GM18861 (cell line): ENCODE measurements around the gene CALM3.

ENCODE experiments used
- ATAC-seq: cut with Tn5 transposase; IDR thresholded peaks from one replicate; pipeline ENCODE4 v1.9.1; 2021; ENCODE audit not compliant: unreplicated experiment

CALM3 gene

GRCh38 chr19:46599716-46600373, 1.3 kb upstream of the CALM3 start:
- ATAC-seq = no peak

DNA sequence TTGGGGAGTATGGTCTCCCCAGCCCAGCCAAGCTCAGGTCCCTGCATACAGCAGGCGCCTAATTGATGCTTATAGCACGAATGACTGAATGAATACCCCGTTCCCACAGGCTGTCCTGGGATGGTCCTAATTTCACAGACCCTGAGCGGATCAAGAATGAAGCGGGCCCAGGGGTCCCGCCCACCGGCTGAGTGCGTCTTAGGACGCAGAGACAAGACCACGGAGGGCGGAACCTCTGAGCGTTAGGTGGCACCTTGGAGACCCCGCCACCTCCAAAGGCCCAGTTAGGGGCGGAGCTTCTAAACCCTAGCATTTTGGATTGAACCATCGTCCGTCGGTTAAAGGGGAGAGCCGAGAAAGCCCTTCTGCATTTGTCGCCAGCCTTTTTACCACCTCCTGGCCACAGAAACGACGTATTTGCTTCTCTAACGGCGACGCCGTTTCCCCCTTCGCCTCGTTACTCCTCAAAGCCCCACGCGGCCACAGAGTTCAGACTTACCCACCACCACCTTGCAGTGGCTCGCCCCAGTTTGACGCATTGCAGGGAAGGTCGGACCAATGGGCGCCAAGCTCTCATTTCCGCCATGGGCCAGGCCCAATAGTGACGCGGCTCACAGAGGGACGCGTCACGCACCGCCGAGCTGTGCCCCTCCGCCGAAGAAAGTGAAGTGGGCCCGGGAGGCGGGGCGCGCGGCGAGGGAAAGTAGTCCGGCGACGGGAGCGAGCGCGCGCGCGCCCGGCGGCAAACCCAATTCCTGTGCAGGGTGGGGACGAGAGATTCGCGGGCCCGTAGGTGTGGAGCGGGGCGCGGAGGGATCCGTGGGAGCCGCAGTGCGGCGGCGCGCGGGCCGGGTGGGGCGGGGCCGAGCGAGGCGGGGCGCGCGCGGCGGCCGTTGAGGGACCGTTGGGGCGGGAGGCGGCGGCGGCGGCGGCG, 479 bp upstream of the CALM3 start:
- ATAC-seq = peak; percentile 72

GRCh38 chr19:46602392-46603194, 1.5 kb downstream of the CALM3 start:
- no peak for ATAC-seq

GRCh38 chr19:46603195-46603637, 2.1 kb downstream of the CALM3 start:
- no peak for ATAC-seq

GRCh38 chr19:46603752-46604231, 2.7 kb downstream of the CALM3 start:
- ATAC-seq = no peak

DNA sequence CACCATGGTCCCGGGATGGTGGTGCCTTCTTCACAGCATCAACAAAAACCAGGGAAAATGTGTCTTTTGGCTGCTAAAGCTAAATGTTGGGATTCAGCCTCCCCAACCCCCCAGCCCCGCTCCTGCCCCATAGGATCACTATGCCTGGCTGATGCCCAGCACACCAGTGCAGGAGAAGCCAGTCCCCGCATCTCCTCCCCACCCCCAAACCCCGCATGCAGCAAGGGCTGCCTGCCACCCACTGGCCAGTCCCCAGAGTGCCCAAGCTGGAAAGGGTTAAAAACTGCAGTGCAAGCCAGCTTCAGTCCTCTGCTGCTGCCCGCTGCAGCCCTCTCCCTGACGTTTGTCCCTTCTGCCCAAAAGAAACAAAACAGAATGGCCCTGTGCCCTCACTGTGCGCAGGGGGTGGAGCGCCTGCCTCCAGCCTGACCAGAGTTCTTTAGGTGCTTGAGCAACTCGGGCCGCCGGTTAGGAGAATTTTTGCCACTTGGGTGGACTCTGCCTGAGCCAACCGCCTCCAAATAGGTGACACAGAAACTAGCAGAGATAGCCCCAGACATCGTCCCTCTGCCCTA, 3.7 kb downstream of the CALM3 start:
- no peak for ATAC-seq

GRCh38 chr19:46605356-46605821, 4.3 kb downstream of the CALM3 start:
- no peak for ATAC-seq

GRCh38 chr19:46606019-46606418, 4.9 kb downstream of the CALM3 start:
- ATAC-seq = no peak

- ATAC-seq = no peak
Observed at GRCh38 chr19:46606681-46607447, 5.7 kb downstream of the CALM3 start.

- no peak for ATAC-seq
Observed at GRCh38 chr19:46607448-46607841, 6.3 kb downstream of the CALM3 start.

DNA sequence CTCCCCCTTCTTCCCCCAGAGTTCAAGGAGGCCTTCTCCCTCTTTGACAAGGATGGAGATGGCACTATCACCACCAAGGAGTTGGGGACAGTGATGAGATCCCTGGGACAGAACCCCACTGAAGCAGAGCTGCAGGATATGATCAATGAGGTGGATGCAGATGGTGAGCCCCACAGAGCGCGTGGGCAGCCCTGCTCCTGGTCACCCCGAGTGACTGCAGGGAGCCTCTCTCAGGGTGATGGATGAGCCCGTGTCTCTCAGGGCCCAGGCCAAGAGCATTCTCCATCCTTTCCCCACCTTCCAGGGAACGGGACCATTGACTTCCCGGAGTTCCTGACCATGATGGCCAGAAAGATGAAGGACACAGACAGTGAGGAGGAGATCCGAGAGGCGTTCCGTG, 7.0 kb downstream of the CALM3 start:
- ATAC-seq = no peak

DNA sequence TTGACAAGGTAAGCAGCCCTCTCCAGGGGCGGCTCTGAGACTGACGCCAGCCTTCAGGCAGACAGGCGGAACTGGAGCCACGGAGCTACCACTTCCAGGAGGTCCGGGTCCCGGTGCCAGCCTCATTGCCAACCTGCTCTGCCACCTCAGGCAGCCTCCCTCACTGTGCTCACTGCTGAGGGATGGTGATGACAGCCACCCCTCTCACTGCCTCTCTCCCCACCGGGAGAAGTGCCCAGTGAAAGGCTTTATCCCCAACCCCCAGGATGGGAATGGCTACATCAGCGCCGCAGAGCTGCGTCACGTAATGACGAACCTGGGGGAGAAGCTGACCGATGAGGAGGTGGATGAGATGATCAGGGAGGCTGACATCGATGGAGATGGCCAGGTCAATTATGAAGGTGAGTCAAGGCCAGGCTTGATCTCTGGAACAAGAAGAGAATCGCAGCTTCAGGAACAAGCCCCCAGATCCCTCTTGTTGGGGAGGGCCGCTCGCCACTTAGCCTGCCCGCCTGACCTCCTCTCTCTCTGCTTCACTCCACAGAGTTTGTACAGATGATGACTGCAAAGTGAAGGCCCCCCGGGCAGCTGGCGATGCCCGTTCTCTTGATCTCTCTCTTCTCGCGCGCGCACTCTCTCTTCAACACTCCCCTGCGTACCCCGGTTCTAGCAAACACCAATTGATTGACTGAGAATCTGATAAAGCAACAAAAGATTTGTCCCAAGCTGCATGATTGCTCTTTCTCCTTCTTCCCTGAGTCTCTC, 7.6 kb downstream of the CALM3 start:
- no peak for ATAC-seq

DNA sequence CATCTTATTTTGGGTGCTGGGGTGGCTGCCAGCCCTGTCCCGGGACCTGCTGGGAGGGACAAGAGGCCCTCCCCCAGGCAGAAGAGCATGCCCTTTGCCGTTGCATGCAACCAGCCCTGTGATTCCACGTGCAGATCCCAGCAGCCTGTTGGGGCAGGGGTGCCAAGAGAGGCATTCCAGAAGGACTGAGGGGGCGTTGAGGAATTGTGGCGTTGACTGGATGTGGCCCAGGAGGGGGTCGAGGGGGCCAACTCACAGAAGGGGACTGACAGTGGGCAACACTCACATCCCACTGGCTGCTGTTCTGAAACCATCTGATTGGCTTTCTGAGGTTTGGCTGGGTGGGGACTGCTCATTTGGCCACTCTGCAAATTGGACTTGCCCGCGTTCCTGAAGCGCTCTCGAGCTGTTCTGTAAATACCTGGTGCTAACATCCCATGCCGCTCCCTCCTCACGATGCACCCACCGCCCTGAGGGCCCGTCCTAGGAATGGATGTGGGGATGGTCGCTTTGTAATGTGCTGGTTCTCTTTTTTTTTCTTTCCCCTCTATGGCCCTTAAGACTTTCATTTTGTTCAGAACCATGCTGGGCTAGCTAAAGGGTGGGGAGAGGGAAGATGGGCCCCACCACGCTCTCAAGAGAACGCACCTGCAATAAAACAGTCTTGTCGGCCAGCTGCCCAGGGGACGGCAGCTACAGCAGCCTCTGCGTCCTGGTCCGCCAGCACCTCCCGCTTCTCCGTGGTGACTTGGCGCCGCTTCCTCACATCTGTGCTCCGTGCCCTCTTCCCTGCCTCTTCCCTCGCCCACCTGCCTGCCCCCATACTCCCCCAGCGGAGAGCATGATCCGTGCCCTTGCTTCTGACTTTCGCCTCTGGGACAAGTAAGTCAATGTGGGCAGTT, 8.6 kb downstream of the CALM3 start:
- no peak for ATAC-seq

DNA sequence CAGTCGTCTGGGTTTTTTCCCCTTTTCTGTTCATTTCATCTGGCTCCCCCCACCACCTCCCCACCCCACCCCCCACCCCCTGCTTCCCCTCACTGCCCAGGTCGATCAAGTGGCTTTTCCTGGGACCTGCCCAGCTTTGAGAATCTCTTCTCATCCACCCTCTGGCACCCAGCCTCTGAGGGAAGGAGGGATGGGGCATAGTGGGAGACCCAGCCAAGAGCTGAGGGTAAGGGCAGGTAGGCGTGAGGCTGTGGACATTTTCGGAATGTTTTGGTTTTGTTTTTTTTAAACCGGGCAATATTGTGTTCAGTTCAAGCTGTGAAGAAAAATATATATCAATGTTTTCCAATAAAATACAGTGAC, 9.3 kb downstream of the CALM3 start:
- ATAC-seq = no peak

DNA sequence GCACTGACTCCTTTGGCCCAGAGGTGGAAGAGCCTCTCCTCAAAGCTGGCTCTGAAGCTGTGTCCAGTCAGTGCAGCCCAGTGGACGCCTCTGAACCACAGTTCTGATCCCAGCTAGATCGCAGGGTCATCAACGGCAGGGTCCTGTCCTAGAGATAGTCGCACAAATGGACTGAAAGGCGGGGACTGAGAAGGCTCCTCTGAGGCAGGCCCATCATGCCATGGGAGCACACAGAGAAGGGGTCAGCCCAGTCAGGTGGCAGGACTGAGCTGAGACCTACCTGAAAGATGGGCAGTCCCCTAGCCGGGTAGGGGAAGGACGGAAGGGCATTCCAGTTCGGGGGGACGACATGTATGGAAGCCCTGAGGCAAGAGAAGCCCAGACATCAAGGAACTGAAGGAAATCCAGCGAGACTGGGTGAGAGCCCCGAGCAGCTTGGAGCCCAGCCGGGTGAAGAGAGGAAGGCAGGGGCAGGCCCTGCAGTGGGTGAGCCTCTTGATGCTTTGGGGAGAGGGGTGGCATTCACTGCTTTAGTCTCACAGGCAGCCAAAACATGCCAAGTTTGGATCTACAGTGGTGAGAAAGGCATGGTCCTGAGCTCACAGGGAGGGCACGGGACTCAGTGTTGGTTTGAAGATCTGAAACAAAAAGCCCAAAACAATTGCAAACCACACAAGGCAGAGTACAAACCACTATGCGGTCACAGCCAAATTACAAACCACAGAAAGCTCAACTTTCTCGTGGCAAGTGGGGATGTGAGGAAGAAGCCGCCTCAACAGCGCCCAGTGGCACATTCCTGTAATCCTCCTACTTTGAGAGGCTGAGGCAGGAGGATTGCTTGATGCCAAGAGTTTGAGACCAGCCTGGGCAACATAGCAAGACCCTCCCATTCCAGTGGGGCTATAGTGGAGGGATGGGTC, 10.0 kb downstream of the CALM3 start:
- ATAC-seq = no peak

DNA sequence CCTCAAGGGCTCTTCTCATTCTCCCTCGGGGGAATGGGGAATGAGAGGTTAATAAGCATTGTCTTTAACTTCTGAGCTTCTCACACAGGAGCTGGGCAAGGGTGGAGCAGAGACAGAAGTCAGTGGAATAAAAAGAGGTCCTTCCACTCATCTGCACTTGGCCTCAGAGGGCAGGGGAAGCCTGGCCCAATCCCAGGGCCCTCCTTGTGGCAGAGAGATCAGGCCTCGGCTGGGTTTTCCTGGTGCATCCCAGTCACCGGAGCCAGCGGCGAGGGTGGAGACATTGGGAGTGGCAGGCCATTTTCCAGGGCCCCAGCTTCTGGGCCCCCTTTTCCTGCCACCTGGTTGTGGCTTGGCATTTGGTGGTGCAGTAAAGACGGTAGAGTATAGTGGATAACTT, 10.6 kb downstream of the CALM3 start:
- no peak for ATAC-seq

DNA sequence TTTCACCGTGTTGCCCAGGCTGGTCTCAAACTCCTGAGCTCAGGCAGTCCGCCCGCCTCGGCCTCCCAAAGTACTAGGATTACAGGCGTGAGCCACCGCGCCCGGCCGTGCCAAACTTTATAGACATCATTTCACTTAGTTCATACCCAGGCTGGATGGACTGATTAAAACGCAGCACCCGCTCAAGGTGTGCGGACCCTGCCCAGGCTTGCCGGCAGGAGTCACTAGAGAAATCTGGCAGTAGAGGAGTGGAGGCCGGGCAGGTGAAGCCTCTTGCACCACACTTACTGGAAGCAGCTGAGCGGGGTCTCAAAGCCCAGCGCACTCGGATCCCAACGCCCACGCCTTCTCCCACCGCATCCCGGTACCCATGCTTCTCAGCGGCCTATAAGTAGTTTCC, 12.4 kb downstream of the CALM3 start:
- ATAC-seq = no peak
